K562 (cell line): Measurements from ENCODE around the gene CCDC158. TPM values are rescaled to one million over a fixed set of nuclear protein-coding genes. Genes with fewer than 3 reads are reported as not detected.

ENCODE experiments used
- ATAC-seq: fragments of 200-7000 bp; cut with Tn5 transposase; 3 replicates; pipeline ENCODE4 v1.9.1; 2020; ENCODE audit warnings: moderate library complexity
- BruUV-seq: library from RNA; stranded (reverse); fragments of 400-500 nt; replicated peaks from 2 replicates; lab custom pipeline; 2021; lab: Mats Ljungman, UMichigan
- CTCF ChIA-PET: fragments of 300-600 bp; formaldehyde crosslinking; extraction: SDS; loops from one replicate; lab custom pipeline; 2021; ENCODE audit warnings: low intra/inter-chr PET ratio; lab: Yijun Ruan, JAX
- POLR2A ChIA-PET: fragments of 300-600, 350-650 bp; sonication (Branson Sonifier 250); formaldehyde crosslinking; extraction: SDS; loops from one replicate; lab custom pipeline; 2021; ENCODE audit warnings: antibody characterized with exemption, inconsistent platforms; lab: Yijun Ruan, JAX
- DNase-seq, 4 experiments: peaks; one replicate each; pipeline versions ENCODE4 v3.0.0 to v3.0.0-alpha.2; 2011 to 2018; ENCODE audit warnings: low spot score in 3 of 4, mixed read lengths in 3 of 4; ENCODE audit errors: extremely low read depth in 1 of 4
- FAIRE-seq: peaks from 2 replicates; lab custom pipeline; 2011; peaks lifted over from hg19 to GRCh38; lab: Jason Lieb, UNC
- H2AFZ ChIP-seq: 2 replicates; pipeline ENCODE4 v1.6.0; 2011; ENCODE audit warnings: low read depth, low read length, control low read depth, inconsistent platforms
- H3K27ac ChIP-seq: fragments of 200-600 bp; 3 replicates; pipeline ENCODE4 v1.8.0; 2011; ENCODE audit warnings: low read depth, mild to moderate bottlenecking, control low read depth, inconsistent platforms, low read length, moderate library complexity, mixed read lengths; ENCODE audit errors: extremely low read depth
- H3K27me3 ChIP-seq, 2 experiments: fragments of 300-600 bp in 1 of 2; 2 replicates in 1 of 2; 3 replicates in 1 of 2; pipeline versions ENCODE4 v1.6.0 to v1.8.0; 2011; ENCODE audit warnings: inconsistent platforms in 2 of 2, low read length in 2 of 2, mild to moderate bottlenecking in 1 of 2, mixed read lengths in 1 of 2, moderate library complexity in 1 of 2; ENCODE audit not compliant: control insufficient read depth in 2 of 2, insufficient read depth in 2 of 2
- H3K36me3 ChIP-seq: fragments of 300-600 bp; 3 replicates; pipeline ENCODE4 v1.8.0; 2011; ENCODE audit warnings: mild to moderate bottlenecking, low read length, inconsistent platforms; ENCODE audit not compliant: control insufficient read depth, insufficient read depth
- H3K4me1 ChIP-seq, 2 experiments: fragments of 200-600 bp in 1 of 2; replicated peaks in 1 of 2; 2 replicates in 1 of 2; 3 replicates in 1 of 2; pipeline versions ENCODE4 v1.5.1 to v1.8.0; 2011; ENCODE audit warnings: inconsistent platforms in 2 of 2, low read length in 2 of 2, mild to moderate bottlenecking in 1 of 2, mixed read lengths in 1 of 2, moderate library complexity in 1 of 2; ENCODE audit not compliant: control insufficient read depth in 2 of 2, insufficient read depth in 2 of 2
- H3K4me2 ChIP-seq: 2 replicates; pipeline ENCODE4 v1.6.1; 2011; ENCODE audit warnings: low read length, control low read depth, inconsistent platforms, mixed read lengths; ENCODE audit not compliant: insufficient read depth
- H3K4me3 ChIP-seq: fragments of 200-600 bp; sonication (generic), shearing (Covaris generic); 2 replicates; pipeline ENCODE4 v1.5.1; 2016; ENCODE audit warnings: control low read depth, inconsistent platforms
- H3K79me2 ChIP-seq: fragments of 200-600 bp; 3 replicates; pipeline ENCODE4 v1.8.0; 2011; ENCODE audit warnings: low read length, inconsistent platforms; ENCODE audit not compliant: control insufficient read depth, insufficient read depth
- H3K9ac ChIP-seq, 2 experiments: 2 replicates each; pipeline versions ENCODE4 v1.6.0 to v1.6.1; 2011; ENCODE audit warnings: low read depth in 2 of 2, low read length in 2 of 2, control low read depth in 1 of 2, inconsistent platforms in 1 of 2, mild to moderate bottlenecking in 1 of 2, mixed read lengths in 1 of 2; ENCODE audit not compliant: insufficient read depth in 1 of 2
- H3K9me1 ChIP-seq: one replicate; pipeline ENCODE4 v1.6.0; 2011; ENCODE audit warnings: inconsistent platforms, mild to moderate bottlenecking, low read length, moderate library complexity; ENCODE audit not compliant: control insufficient read depth, insufficient read depth
- H3K9me3 ChIP-seq: replicated peaks from 2 replicates; pipeline ENCODE4 v1.5.1; 2011; ENCODE audit warnings: low read depth, low read length, inconsistent platforms; ENCODE audit not compliant: control insufficient read depth, insufficient read depth
- H4K20me1 ChIP-seq: replicated peaks from 2 replicates; pipeline ENCODE4 v1.6.1; 2011; ENCODE audit warnings: low read length, inconsistent platforms, mixed read lengths; ENCODE audit not compliant: control insufficient read depth, insufficient read depth
- OTX1 ChIP-seq: fragments of 450-650 bp; formaldehyde crosslinking; IDR thresholded peaks from 2 replicates; pipeline ENCODE4 v1.4.0; 2022; ENCODE audit warnings: mild to moderate bottlenecking
- TCF7 ChIP-seq: sonication (generic); IDR thresholded peaks from 2 replicates; pipeline ENCODE4 v1.6.1; 2016; ENCODE audit warnings: antibody characterized with exemption, borderline replicate concordance
- WGBS: fragments of 100-300 bp; shearing (Covaris generic); methylation state at CpG from one replicate; pipeline ENCODE4 v1.1.6; 2016; ENCODE audit warnings: low coverage, mixed read lengths; ENCODE audit not compliant: insufficient coverage; ENCODE audit errors: missing lambda C conversion rate; 5-methylcytosine and 5-hydroxymethylcytosine counted together
- in situ Hi-C: fragments of 300-500 bp; cut with MboI; formaldehyde crosslinking; loops from 4 replicates; pipeline ENCODE4 v1.15.0; 2018; ENCODE audit warnings: inconsistent platforms, mixed read lengths
- intact Hi-C: fragments of 100-400 bp; cut with micrococcal nuclease; formaldehyde crosslinking; loops from 2 replicates; pipeline ENCODE4 v1.14.2; 2022
- polyA plus RNA-seq, 8 experiments: library from polyadenylated mRNA; depleted of rRNA in 4 of 8; stranded (reverse) in 5 of 8; unstranded in 3 of 8; fragments of >200 nt; fragmentation: Nextera tagmentation in 2 of 8; fragmentation: Illumina TruSeq in 1 of 8; extraction: Ambion mirVana in 2 of 8; extraction: Trizol in 1 of 8; gene quantifications; 2 replicates each; pipeline versions ENCODE4 v1.2.1 to v1.2.3, GENCODE V29; 2011 to 2014; ENCODE audit warnings: inconsistent platforms in 1 of 8, missing spikeins in 1 of 8
- total RNA-seq, 7 experiments: library from RNA; depleted of rRNA in 6 of 7; stranded (reverse); fragments of >200 nt in 6 of 7; fragmentation: Illumina TruSeq in 2 of 7; extraction: Trizol in 2 of 7; gene quantifications; 2 replicates each; pipeline versions ENCODE4 v1.2.1 to v1.2.3, GENCODE V29; 2011 to 2021; ENCODE audit warnings: low replicate concordance in 1 of 7

Gene CCDC158
- total and polyA plus RNA-seq, 9 of the 15 experiments (the other 6 are each of a cell fraction or from before 2014, with no cell fraction given) = not detected

DNA sequence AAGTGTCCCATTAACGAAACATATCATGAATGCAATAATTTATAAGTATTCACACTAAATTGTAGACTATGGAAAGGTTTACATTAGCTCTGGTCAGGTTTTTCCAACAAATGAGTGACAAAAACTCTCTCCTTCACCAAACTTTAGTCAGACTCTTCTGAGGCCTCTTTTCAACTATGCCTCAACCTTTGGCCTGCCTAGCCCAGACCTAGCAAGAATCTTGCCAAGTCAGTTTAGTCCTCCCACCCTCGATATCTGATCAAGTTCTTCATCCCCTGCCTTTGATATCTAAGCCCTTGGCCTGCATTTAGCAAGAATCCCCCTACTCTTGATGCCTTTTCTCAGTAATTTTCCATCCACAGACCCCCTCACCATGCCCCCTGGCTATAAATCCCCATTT is 37.9 kb downstream of the CCDC158 start:
- CTCF ChIA-PET = no interaction called here
- Histone ChIP-seq H4K20me1 (no peaks in the 10 kb centered on the region), H3K79me2 (no peaks in the 10 kb centered on the region), H2AFZ (no peak overlapping the region), H3K9me1 (no peaks in the 10 kb centered on the region), H3K4me1 (no peaks in the 10 kb centered on the region), H3K9ac (no peak overlapping the region), H3K27me3 (no peaks in the 10 kb centered on the region), H3K27ac (no peak overlapping the region), H3K9me3 (no peaks in the 10 kb centered on the region; the same call in 1 of the 2 replicates), H3K4me2 (no peak overlapping the region), H3K4me3 (no peak overlapping the region), H3K36me3 (no peaks in the 10 kb centered on the region)
- intact Hi-C loops = no loop called here
- in situ Hi-C loops = no loop called here
- FAIRE-seq = no peak
- no TSS peak for BruUV-seq
- DNase-seq = no peak
- POLR2A ChIA-PET = no interaction called here
- no peak for TF ChIP-seq TCF7
- 12% methylated on average over 2 of the region's 2 CpGs for WGBS
- ATAC-seq = no peak

DNA sequence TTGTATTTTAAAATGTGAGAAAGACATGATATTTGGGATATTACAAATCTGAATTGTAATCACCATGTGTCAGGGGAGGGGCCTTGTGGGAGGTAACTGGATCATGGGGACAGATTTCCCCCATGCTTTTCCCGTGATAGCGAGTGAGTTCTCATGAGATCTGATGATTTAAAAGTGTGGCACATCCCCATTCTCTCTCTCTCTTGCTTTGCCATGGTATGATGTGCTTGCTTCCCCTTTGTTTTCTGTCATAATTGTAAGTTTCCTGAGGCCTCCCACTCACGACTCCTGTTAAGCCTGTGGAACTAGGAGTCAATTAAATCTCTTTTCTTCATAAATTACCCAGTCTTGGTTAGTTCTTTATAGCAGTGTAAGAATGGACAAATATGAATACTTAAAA is 39.0 kb downstream of the CCDC158 start:
- Histone ChIP-seq H3K4me3 (no peak overlapping the region), H3K27me3 (no peaks in the 10 kb centered on the region), H3K9ac (no peak overlapping the region), H3K4me1 (peaks cover 0 to 7% of the 10 kb centered on the region in 2 experiments; a peak in 1 of 5 replicates), H3K79me2 (no peaks in the 10 kb centered on the region), H3K9me3 (no peaks in the 10 kb centered on the region; the same call in 1 of the 2 replicates), H3K4me2 (no peak overlapping the region), H4K20me1 (no peaks in the 10 kb centered on the region), H3K27ac (no peak overlapping the region), H2AFZ (no peak overlapping the region), H3K9me1 (no peaks in the 10 kb centered on the region), H3K36me3 (no peaks in the 10 kb centered on the region)
- no peak for TF ChIP-seq OTX1 (CRISPR knock-in tag)
- ChIA-PET POLR2A (no interaction called here), CTCF (no interaction called here)
- no TSS peak for BruUV-seq
- intact Hi-C loops = no loop called here
- ATAC-seq (no peak), FAIRE-seq (no peak), DNase-seq (no peak)
- WGBS = 29% methylated on average over 3 of the region's 3 CpGs
- in situ Hi-C loops = no loop called here
